GM21619 (cell line): ENCODE results near the gene VMAC.

Experiments used
- ATAC-seq: cut with Tn5 transposase; IDR thresholded peaks from one replicate; pipeline ENCODE4 v1.9.1; 2021; ENCODE audit not compliant: unreplicated experiment

Gene VMAC

GRCh38 chr19:5951338-5951861, 46.7 kb downstream of the VMAC start:
- no peak for ATAC-seq

DNA sequence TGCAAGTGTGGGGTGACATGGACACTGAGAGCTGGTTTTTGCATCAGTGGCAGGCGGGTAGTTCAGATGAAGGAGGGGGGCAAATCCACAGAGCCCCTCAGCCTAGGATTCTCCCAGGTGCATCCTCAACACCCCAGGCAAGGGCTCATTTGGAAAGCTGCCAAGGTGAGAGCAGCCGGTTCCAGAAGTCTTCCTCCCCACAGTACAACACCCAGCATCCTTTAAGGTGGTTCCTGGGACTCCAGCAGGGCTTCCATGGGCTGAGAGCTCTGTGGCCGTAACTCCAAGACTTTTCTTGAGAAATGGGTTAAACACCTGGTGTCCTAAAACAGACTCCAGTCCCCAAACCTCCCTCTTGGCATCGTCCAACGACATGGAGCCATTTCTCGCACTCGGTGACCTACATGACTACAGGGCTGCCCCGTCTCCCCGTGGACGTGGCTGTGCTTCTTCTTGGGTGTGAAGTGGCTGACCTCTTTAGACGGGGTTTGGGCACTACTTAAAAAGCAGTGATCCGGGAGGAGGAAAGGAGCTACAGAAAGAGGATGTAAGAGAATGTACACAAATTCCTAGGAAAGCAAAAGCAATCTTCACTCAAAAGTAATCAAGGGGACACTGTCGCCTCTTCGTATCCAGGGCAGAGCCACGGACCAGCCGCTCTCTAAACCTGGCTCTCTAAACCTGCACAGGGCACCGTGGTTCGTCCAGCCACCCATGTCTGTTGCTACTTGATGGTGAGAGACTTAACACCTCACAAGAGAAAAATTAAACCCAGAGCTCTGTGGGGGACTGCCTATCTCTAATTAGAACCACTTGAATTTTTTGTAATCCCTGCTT, 47.7 kb downstream of the VMAC start:
- no peak for ATAC-seq

- ATAC-seq: no peak
Measured at GRCh38 chr19:5953030-5953589, 48.4 kb downstream of the VMAC start.

GRCh38 chr19:5953680-5954213, 49.1 kb downstream of the VMAC start:
- ATAC-seq: no peak

DNA sequence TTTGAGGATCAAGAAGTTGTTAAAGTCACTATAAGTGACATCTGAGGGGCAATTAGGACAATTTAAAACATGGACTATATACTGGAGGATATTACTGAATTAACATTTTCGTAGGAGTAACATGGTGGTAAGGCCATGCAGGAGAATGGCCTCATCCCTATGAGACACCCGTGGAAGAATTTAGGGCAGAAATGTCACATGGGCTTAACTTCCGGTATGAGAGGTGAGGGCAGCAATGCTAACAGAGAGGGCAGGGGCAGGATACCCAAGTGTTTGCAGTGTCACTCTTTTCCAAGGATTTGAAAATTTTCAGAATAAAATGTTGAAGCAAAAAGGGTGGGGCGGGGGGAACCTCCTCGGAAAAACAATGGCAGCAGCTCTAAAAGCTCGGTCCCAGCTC, 49.6 kb downstream of the VMAC start:
- ATAC-seq: no peak

DNA sequence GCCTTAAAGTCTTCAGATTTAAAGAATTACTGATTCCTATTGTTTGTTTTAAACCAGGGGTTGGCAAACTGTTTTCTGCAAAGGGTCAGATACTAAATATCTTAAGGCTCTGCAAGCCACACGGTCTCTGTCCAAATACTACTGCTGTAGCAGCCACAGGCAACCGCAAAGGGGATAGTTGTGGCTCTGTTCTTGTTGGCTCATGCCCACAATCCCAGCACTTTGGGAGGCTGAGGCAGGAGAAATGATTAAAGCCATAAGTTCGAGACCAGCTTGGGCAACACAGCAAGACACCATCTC, 50.9 kb downstream of the VMAC start:
- no peak for ATAC-seq

DNA sequence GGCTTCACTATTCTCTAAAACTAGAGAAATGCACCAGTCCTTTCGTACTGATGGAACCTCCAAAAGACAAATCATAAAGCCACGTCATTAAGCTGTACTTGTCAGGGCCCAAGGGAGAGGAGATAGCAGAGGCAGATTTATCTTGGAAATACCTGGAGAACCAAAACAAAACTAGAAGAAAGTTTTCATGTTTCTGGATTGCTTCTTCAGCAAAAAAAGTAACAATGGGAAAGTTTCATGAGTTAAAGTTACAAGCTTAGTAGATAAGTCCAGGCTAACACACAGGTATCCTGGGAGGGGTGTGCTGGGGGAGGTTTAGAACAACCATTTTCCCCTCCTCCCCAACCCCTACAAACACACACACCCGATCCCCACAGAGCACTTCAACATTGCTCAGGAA, 51.7 kb downstream of the VMAC start:
- no peak for ATAC-seq

DNA sequence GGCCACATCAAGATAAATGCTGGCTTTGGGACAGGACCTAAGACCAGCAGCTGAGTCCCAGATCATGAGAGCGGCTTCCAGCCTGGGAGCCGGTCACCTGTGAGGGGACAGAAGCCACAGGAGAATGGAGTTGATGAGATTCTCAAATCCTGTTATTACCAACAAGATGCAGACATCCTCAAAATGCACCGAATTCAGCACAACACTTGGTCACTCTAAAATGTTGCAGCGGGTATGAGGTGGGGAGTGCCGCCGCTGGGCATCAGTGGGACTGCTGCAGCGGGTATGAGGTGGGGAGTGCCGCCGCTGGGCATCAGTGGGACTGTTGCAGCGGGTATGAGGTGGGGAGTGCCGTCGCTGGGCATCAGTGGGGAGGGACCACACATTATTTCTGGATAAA, 52.1 kb downstream of the VMAC start:
- no peak for ATAC-seq

DNA sequence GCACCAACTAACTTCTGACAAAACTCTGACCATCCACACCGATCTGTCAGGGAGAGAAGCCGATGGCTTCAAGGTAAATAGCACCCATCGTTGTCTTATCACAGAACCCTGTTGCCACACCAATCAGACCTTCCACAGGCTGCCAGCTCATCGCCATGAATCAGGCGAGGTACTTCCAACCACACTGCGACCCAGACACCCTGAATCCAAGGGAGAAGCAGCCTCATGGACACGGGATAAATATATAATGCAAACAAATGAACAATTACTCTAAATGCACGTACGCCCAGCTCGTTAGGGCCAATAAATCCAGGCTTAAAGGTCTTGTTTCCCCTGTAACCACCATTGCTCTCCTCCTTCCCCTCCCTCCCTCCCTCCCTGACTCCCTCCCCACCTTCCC, 52.5 kb downstream of the VMAC start:
- no peak for ATAC-seq

DNA sequence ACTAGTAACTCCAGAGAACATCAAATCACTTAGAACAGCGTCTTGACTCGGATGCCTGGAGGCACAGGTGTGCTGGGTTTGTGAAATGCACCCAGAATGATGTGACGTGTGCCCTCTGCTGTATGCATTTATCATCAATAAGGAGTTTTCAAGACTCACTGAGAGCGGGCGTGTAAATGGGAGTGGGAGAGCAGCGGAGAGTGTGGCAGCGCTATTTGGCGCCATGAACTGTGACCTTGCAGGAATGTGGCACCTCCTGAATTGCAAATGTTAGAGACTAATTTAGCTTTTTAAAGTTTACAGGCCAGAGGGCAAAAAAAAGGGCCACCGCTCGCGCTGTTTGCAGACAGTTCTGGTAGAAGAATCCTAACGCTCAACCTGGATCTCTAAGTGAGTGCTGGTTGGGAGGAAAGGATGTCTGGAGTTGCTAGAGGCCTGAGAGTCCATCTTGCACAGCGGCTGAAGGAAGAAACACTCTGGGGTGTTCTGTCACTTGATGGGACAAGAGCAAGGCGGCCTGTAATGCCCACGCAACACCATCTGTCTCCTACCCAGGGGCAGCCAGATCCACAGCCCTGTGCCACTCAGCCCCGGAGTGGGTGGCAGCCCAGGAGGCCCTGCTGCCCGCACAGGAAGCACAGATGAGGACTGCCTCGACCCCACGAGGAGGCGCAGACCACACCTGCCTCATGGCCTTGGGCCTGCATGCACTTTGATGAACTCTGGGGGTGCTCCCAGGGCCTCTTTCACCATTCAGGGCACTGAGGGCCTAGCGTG, 53.6 kb downstream of the VMAC start:
- no peak for ATAC-seq

DNA sequence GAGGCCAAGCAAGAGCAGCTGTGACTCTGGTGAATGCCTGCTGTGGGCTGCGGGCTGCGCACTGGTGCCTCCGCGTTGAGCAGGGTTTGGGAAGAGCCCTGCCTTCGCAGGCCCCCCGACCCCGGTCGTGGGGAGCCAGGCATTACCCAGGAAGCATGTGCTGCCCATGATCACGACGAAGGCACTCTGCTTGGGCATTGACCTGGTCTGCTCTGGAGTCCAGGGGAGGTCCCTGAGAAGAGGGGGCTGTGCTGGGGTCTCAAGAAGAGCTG, 54.1 kb downstream of the VMAC start:
- no peak for ATAC-seq

DNA sequence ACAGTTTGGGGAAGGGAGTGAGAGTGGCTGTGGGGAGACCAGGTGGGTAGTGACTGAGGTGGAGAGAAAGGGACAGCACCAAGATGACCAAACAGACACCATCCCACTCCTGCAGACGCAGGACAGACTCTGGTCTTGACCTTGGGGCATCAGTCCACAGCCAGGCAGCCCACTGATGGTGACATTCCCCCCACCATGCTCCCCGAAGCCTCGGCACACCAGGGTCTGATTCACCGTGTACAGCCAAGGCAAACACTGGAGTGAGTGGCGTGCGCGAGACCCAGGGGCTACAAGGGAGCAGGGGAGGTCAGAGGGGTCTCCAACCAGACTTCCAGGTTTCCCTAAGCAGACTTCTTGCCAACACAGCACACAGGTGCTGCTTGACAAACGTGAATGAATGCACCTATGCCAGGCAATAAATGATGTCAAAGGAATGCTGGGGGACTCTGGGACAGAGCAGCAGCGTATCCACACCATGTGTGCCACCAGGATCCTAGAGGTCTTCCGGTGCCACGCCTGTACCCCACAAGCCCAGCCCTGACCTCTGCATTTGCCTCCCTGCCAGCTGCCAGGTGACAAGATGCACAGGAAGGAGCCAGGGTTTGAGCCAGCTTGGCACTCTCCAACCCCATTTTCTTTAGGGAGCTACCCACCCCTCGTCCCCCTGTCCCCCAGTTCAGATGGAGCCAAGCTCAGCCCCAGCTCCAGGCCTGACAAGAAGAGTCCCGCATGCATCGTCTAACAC, 54.8 kb downstream of the VMAC start:
- ATAC-seq: no peak
